ENCODE data around the gene C12orf57. TPM values are rescaled to one million over a fixed set of nuclear protein-coding genes. Genes with fewer than 3 reads are reported as not detected.

Gene C12orf57
- total and polyA plus RNA-seq, 2 of the 13 experiments (the other 11 are each of a cell fraction or from before 2014, with no cell fraction given), result 84.0 to 287 TPM

GRCh38 chr12:6925540-6926279 is 18.1 kb upstream of the C12orf57 start (continued):
- TF ChIP-seq, protein P1, sequence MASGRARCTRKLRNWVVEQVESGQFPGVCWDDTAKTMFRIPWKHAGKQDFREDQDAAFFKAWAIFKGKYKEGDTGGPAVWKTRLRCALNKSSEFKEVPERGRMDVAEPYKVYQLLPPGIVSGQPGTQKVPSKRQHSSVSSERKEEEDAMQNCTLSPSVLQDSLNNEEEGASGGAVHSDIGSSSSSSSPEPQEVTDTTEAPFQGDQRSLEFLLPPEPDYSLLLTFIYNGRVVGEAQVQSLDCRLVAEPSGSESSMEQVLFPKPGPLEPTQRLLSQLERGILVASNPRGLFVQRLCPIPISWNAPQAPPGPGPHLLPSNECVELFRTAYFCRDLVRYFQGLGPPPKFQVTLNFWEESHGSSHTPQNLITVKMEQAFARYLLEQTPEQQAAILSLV (CRISPR knock-in tag; IDR thresholded peaks at IDR 0.05; ENCODE audit: borderline replicate concordance), result no peak
- no peak for TF ChIP-seq KLF13 (CRISPR knock-in tag; IDR thresholded peaks at IDR 0.05)
- TF ChIP-seq TAF15 (IDR thresholded peaks at IDR 0.05; ENCODE audit: low read depth, low read length, poor library complexity, severe bottlenecking), result no peak
- TF ChIP-seq MXD3 (CRISPR knock-in tag; IDR thresholded peaks at IDR 0.05), result no peak
- TF ChIP-seq ZNF850 (CRISPR knock-in tag; conservative IDR thresholded peaks at IDR 0.05), result no peak
- TF ChIP-seq SRY (CRISPR knock-in tag; IDR thresholded peaks at IDR 0.05), result no peak
- no peak for TF ChIP-seq BHLHE40 (IDR thresholded peaks at IDR 0.05; ENCODE audit: low read length)
- TF ChIP-seq KLF16 (CRISPR knock-in tag; IDR thresholded peaks at IDR 0.05), result no peak
- no peak for TF ChIP-seq SSRP1 (CRISPR knock-in tag; IDR thresholded peaks at IDR 0.05)
- TF ChIP-seq HNF1A (IDR thresholded peaks at IDR 0.05; ENCODE audit: low read depth), result no peak
- no peak for TF ChIP-seq HNF1A (CRISPR knock-in tag; IDR thresholded peaks at IDR 0.05; ENCODE audit: borderline replicate concordance)
- TF ChIP-seq, protein P2, sequence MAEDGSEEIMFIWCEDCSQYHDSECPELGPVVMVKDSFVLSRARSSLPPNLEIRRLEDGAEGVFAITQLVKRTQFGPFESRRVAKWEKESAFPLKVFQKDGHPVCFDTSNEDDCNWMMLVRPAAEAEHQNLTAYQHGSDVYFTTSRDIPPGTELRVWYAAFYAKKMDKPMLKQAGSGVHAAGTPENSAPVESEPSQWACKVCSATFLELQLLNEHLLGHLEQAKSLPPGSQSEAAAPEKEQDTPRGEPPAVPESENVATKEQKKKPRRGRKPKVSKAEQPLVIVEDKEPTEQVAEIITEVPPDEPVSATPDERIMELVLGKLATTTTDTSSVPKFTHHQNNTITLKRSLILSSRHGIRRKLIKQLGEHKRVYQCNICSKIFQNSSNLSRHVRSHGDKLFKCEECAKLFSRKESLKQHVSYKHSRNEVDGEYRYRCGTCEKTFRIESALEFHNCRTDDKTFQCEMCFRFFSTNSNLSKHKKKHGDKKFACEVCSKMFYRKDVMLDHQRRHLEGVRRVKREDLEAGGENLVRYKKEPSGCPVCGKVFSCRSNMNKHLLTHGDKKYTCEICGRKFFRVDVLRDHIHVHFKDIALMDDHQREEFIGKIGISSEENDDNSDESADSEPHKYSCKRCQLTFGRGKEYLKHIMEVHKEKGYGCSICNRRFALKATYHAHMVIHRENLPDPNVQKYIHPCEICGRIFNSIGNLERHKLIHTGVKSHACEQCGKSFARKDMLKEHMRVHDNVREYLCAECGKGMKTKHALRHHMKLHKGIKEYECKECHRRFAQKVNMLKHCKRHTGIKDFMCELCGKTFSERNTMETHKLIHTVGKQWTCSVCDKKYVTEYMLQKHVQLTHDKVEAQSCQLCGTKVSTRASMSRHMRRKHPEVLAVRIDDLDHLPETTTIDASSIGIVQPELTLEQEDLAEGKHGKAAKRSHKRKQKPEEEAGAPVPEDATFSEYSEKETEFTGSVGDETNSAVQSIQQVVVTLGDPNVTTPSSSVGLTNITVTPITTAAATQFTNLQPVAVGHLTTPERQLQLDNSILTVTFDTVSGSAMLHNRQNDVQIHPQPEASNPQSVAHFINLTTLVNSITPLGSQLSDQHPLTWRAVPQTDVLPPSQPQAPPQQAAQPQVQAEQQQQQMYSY (CRISPR knock-in tag; IDR thresholded peaks at IDR 0.05), result peak; percentile 99
- TF ChIP-seq KMT2B (CRISPR knock-in tag; IDR thresholded peaks at IDR 0.05), result no peak
- TF ChIP-seq, protein P3, sequence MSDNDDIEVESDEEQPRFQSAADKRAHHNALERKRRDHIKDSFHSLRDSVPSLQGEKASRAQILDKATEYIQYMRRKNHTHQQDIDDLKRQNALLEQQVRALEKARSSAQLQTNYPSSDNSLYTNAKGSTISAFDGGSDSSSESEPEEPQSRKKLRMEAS (IDR thresholded peaks at IDR 0.05), result no peak; the same call in 1 of the 2 replicates
- TF ChIP-seq TAF1 (CRISPR knock-in tag; IDR thresholded peaks at IDR 0.05), result peak; percentile 33; the same call in 1 of the 2 replicates
- TF ChIP-seq ZNF468 (CRISPR knock-in tag; IDR thresholded peaks at IDR 0.05), result no peak
- no peak for TF ChIP-seq PRPF4 (IDR thresholded peaks at IDR 0.05; ENCODE audit: low read depth, low read length, poor library complexity, severe bottlenecking)
- TF ChIP-seq ZNF367 (CRISPR knock-in tag; IDR thresholded peaks at IDR 0.05; ENCODE audit: borderline replicate concordance), result no peak
- TF ChIP-seq NR1H2 (CRISPR knock-in tag; IDR thresholded peaks at IDR 0.05; ENCODE audit: borderline replicate concordance, low read depth), result no peak
